HEK293 (cell line): ENCODE data around the gene ZNF318.

ENCODE experiments used
- HOXA7 ChIP-seq: sonication (generic); formaldehyde crosslinking; IDR thresholded peaks from 2 replicates; pipeline ENCODE4 v1.8.1; 2022; ENCODE audit warnings: missing genetic modification reagents, borderline replicate concordance
- MYNN ChIP-seq: fragments of 450-650 bp; formaldehyde crosslinking; IDR thresholded peaks from 2 replicates; pipeline ENCODE4 v1.5.1; 2016; ENCODE audit warnings: missing biosample characterization, missing genetic modification characterization, borderline replicate concordance
- PATZ1 ChIP-seq: fragments of 450-650 bp; formaldehyde crosslinking; IDR thresholded peaks from 2 replicates; pipeline ENCODE4 v1.5.1; 2016; ENCODE audit warnings: missing biosample characterization, missing genetic modification characterization
- PBX3 ChIP-seq: sonication (generic); formaldehyde crosslinking; IDR thresholded peaks from 2 replicates; pipeline ENCODE4 v1.8.1; 2022; ENCODE audit warnings: mild to moderate bottlenecking, moderate library complexity, missing genetic modification reagents

- TF ChIP-seq MYNN (tag by site-specific recombination) (no peak), HOXA7 (CRISPR knock-in tag) (no peak), PATZ1 (tag by site-specific recombination) (no peak), PBX3 (CRISPR knock-in tag) (no peak)
These were observed 30.6 kb upstream of the ZNF318 start for GRCh38 chr6:43399932-43400487.
